Skin epidermis (tissue), 12 donors: ENCODE results near the gene TCEAL9.
"Not testable (repeated sequence)": the region's sequence is repeated elsewhere in the genome, so short reads cannot be mapped to it uniquely, and the experiment has no call there.

Experiments
- H3K27ac ChIP-seq, 21 experiments: fragments of 200-600 bp; sonication (generic) in 11 of 21; one replicate each; pipeline ENCODE4 v1.5.0; 2020; ENCODE audit warnings: mild to moderate bottlenecking in 3 of 21, inconsistent platforms in 2 of 21, moderate library complexity in 2 of 21
- H3K4me3 ChIP-seq, 7 experiments: fragments of 200-600 bp; sonication (generic) in 2 of 7; one replicate each; pipeline ENCODE4 v1.5.0; 2020; ENCODE audit warnings: inconsistent platforms in 2 of 7, mild to moderate bottlenecking in 2 of 7, moderate library complexity in 1 of 7

TCEAL9 gene, protein sequence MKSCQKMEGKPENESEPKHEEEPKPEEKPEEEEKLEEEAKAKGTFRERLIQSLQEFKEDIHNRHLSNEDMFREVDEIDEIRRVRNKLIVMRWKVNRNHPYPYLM

DNA sequence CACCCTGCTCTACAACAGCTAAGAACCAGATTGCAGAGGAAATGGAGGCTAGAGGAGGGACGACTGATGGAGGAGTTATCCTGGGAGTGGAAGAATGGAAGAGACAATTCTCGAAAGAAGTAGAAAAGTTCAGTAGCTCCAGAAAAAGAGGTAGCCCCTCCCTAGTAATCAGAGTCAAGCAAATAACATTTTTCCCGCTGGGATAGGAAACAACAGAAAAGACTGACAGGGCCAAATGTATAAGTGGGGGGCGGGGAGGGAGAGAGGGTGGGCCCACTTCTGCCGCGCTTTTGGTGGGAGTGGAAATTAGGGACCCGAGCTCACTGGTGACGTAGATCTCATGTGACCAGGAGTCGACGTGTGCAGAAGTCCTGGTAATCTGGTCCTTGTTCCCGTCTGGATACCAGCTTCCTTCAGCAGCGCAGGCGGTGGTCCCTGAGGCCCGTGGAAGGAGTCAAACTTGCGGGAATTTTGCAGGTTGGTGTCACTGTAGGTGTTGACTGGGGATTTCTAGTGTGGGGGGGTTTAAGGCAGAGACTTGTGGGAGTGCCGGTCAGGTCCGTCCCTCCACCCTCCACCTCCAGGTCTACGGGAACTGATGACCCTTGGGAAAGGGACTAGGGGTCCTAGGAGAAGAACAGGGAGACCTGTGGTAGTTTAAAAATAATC is at the start of gene TCEAL9:
TCEAL9 (plus strand) TSS at position 377 of the 669 bp plus-strand sequence. CDS start 1,179 bp downstream, outside the sequence.
- H3K4me3 ChIP-seq, result peak within 1 kb of the TSS; percentile 43 to 57 (median 50)
- peak within 1 kb of the TSS; percentile 39 to 88 (median 77) for H3K27ac ChIP-seq

- peak overlapping the region in 6 of 21 experiments; percentile 18 to 76 (median 60) for H3K27ac ChIP-seq
- H3K4me3 ChIP-seq, result peak overlapping the region; percentile 31 to 65 (median 43)
Measured at GRCh38 chrX:103309860-103310554, 46.3 kb upstream of the TCEAL9 start.

GRCh38 chrX:103310555-103311398 is 45.5 kb upstream of the TCEAL9 start, which contains the start of gene BEX2:
BEX2 (minus strand) TSS chrX:103310990; CDS start chrX:103309976, 1,014 bp downstream.
- Histone ChIP-seq H3K4me3 (peak within 1 kb of the TSS; percentile 31 to 65 (median 43)), H3K27ac (peak within 1 kb of the TSS in 6 of 21 experiments; percentile 18 to 76 (median 60))

GRCh38 chrX:103311399-103311780 is 44.9 kb upstream of the TCEAL9 start:
- Histone ChIP-seq H3K27ac (no peak overlapping the region), H3K4me3 (no peak overlapping the region)

DNA sequence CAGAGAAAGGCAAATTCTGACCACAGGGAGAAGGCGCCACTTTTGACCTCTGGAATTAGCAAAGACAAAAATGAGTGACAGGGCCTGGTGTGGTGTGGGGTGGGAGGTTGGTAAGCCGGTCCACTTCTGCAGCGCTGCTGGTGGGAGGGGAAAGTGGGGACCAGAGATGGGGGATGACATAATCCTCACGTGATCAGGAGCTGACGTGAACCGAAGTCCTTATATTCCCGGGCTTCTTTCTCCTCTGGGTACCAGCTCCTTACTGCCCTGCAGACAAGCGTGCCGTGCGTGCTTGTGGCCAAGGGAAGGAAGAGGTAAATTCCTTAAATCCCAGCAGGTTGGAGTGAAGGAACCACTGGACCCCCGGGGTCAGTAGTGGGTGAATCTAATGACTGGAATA is 26.3 kb upstream of the TCEAL9 start, which contains the start of gene TCEAL7:
TCEAL7 (plus strand) TSS at position 249 of the 400 bp plus-strand sequence. CDS start 1,165 bp downstream, outside the sequence.
- H3K27ac ChIP-seq, result no peak within 1 kb of the TSS
- H3K4me3 ChIP-seq, result no peak within 1 kb of the TSS

- Histone ChIP-seq H3K4me3 (no peak overlapping the region), H3K27ac (no peak overlapping the region)
Measured at GRCh38 chrX:103330681-103331288, 25.5 kb upstream of the TCEAL9 start.

DNA sequence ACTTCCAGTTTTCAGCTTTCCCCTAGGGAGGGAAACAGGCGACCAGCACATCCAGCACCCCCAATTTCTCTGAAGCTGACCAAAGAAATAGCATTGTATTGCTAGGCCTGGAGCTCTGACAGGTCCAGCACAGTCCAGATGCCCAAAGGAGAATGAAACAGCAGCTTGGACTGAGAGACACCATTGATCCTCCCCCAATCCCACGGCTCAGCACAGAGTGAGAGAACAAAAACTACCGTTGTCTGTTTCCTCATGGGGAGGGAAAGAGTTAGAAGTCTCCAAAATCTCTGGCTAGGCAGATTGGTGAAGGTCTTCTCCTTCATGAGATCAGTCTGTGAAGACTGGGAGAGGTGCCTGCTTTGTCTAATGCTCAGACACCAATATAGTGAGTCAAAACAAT is 17.6 kb upstream of the TCEAL9 start:
- Histone ChIP-seq H3K4me3 (no peak overlapping the region), H3K27ac (no peak overlapping the region)

DNA sequence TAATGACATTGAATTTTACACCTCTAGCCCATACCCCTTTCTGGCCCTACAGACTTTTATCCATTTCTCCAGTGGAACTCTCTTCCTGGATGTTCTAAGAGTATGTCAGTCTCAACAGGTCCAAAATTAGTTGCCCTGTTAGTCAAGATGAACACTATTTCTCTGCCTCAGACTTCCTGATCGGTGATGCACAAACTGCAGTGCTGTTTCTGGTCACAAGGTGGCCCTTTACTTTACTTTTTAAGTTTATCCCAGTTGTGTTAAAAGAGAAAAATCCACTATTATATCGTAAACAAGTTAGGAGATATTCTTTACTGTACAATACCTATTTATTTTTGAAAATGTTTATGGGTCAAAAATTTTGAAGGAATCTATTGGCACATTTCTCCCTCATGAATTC is 13.2 kb upstream of the TCEAL9 start:
- Histone ChIP-seq H3K27ac (no peak overlapping the region), H3K4me3 (no peak overlapping the region)

DNA sequence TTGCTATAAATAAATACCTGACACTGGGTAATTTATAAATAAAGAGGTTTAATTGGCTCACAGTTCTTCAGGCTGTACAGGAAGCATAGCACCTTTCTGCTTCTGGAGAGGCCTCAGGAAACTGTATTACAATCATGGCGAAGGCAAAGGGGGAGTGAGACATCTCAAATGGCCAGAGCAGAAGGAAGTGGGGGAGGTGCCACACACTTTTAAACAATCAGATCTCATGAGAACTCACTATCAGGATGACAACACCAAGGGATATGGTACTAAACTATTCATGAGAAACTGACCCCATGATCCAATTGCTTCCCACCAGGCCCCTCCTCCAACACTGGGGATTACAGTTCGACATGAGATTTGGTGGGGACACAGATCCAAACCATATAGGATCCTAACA is 11.7 kb upstream of the TCEAL9 start:
- Histone ChIP-seq H3K4me3 (no peak overlapping the region), H3K27ac (no peak overlapping the region)

GRCh38 chrX:103347682-103348397 is 8.5 kb upstream of the TCEAL9 start:
- no peak overlapping the region for H3K4me3 ChIP-seq

DNA sequence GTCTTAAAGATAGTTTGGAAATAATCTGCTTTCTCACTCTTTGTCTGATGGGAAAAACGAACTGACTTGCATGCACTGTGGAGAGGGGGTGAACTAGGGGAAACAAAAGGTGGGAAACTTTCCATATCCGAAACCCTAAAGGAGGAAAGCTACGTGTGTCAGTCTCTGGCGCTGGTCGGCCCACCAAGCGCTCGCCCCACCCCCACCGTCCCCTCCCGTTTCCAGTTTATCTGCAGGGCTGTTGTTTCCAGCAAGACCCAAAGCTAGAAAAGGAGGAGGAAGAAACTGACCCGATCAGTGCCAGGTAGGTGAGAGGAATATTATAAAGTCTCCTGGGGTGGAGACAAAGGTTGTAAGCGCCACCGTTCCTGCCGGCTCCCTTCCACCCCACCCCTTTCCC is 552 bp downstream of the TCEAL9 start:
- H3K4me3 ChIP-seq, result peak overlapping the region; percentile 43 to 57 (median 50)
- peak overlapping the region; percentile 39 to 88 (median 77) for H3K27ac ChIP-seq

More at GRCh38 chrX:103347682-103348397, 8.5 kb upstream of the TCEAL9 start:
- no peak overlapping the region for H3K27ac ChIP-seq

- H3K4me3 ChIP-seq, result peak overlapping the region in 1 of 7 experiments; percentile 57
- peak overlapping the region in 1 of 21 experiments; percentile 83 for H3K27ac ChIP-seq
Measured at GRCh38 chrX:103357871-103358270, 1.6 kb downstream of the TCEAL9 start.

DNA sequence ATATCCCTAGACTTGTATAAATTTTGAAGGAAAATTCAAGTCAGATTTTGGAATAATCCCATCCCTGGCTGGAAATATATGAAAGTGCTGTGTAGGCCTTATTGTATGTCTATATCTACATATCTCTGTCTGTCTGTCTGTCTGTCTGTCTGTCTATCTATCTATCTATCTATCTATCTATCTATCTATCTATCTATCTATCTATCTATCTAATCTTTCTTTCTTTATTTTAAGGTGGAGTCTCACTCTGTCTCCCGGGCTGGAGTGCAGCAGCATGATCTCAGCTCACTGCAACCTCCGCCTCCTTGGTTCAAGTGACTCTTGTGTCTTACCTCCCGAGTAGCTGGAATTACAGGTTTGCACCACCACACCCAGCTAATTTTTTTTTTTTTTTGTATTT is 3.3 kb downstream of the TCEAL9 start:
- H3K27ac ChIP-seq, H3K4me3 ChIP-seq: not testable (repeated sequence)

GRCh38 chrX:103360092-103360491 is 3.8 kb downstream of the TCEAL9 start:
- no peak overlapping the region for H3K4me3 ChIP-seq
- H3K27ac ChIP-seq, result no peak overlapping the region

DNA sequence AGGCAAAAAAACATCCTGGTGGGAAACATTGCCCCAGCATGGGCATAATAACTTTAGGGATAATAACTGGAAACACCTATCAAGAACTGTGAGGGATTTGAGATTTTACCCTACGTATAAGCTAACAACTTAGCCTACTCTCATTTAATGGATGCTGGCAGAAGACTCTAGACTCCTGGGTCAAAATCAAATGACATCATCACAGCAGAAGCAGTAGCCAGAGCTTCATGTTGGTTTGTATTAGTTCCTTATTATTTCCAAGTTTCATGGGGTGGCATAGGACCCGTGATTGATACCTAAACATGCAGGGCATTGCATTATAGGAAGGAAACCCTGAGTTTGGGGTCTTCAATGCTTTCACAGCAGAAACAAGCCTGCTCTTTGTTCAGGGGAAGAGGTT is 4.6 kb downstream of the TCEAL9 start:
- no peak overlapping the region for H3K4me3 ChIP-seq
- no peak overlapping the region for H3K27ac ChIP-seq

GRCh38 chrX:103361798-103362197 is 5.5 kb downstream of the TCEAL9 start:
- Histone ChIP-seq H3K27ac (no peak overlapping the region), H3K4me3 (no peak overlapping the region)

DNA sequence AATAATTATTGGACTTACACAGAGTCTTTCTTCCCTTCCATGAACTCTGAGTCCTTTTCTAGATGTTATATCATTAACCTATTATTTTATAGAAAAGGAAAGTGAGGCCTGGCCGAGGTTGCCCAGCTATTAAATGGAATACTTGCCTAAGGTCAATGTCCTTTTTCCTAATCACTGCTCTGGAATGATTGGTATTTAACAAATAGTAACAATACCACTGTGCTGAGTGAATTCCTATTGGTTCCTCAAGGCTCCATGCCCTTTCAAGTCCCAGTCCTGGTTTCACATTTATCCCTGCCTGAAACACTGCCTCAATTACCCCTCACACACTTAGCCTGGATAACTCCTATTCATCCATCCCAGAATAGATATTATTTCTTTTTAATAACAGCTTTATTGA is 6.2 kb downstream of the TCEAL9 start:
- Histone ChIP-seq H3K4me3 (no peak overlapping the region), H3K27ac (no peak overlapping the region)

- H3K4me3 ChIP-seq, result no peak overlapping the region
- no peak overlapping the region for H3K27ac ChIP-seq
Measured at GRCh38 chrX:103363046-103363445, 6.7 kb downstream of the TCEAL9 start.

DNA sequence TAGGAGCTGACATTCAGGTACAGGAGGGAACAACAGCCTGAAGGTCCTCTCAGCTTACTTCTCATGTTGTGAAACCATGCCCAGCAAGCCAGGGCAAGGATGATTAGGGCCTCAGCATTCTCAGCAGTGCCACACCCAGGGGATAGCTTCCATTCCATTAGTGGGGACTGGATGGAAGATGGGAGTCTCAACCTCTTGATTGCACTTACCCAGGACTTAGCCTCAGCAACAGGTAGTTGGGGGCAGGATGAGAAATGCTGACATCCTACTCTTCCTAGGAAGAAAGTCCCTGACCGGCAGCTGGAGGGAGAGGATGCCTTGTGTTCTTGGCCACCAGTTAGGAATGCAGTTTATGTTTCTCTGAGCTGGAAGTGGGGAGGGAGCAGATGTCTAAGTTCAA is 11.2 kb downstream of the TCEAL9 start:
- Histone ChIP-seq H3K27ac (no peak overlapping the region), H3K4me3 (no peak overlapping the region)
